GM21576 (cell line): ENCODE measurements around the gene ADGRV1.

Source experiments
- ATAC-seq: cut with Tn5 transposase; IDR thresholded peaks from one replicate; pipeline ENCODE4 v1.9.1; 2021; ENCODE audit warnings: mild to moderate bottlenecking, moderate library complexity; ENCODE audit not compliant: unreplicated experiment

The ADGRV1 gene

DNA sequence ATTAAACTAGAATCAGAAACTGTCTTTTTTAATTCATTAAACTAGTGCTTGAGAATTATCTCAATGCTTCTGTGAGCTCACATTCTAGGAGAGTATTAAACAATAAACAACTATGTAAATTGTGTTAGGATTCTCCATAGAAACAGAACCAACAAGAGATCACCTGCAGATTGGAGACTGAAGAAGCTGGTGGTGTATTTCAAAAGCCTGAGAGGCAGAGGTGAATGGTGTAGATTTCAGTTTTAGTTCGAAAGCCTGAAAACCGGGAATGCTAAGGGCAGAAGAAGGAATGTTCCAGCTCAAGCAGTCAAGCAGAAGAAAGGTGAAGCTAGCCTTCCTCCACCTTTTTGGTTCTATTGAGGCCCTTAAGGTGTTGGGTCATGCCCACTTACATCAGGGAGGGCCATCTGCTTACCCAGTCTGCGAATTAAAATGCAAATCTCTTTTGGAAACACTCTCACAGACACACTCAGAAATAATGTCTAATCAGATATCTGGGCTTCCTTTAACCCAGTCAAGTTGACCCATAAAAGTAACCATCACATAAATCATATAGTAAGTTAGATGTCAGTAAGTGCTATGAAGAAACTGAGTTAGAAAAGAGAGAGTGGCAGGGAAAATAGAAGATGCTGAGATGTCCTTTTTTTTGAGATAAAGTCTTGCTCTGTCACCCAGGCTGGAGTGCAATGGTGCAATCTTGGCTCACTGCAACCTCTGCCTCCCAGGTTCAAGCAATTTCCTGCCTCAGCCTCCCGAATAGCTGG, 533.1 kb downstream of the ADGRV1 start:
- ATAC-seq, result no peak

DNA sequence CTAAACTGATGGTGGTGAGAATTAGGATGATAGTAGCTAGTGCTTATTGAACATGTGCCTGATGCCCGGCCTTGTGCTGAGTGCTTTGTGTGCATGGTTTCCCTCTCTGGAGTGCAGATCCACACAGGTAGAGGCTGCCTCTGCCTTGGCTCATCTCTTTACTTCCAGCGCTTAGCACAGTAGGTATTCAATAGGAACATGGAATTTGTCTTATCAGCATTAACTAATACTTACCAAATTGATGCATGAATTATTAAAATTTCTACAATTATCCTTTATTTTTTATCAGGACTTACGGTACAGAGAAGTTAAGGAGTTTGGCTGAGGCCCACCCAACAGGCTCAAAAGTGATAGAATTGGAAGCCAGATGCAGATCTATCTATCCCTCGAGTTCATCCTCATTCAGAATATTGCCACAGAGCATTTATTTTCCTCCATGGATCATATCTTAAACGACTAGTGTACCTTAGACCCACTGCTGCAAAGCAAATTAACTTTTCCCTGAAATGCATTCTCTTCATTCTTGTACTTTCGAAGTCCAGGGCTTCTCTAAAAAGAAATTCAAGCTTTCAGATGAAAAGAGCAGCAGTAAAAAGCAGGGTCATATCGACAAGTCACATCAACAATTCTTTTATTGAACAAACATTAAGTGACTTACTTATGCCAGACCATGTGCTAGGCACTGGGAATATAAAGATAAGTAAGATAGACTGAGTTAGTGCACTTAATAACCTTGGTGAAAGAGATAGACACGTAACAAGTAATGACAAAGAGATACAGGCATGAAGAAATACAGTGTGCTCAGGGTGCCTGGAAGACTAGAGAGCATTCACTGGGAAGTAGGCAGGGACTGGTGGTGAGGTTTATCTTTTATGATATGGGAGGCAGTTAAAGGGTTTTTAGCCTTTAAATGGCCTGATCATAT, 534.5 kb downstream of the ADGRV1 start:
- ATAC-seq, result no peak

GRCh38 chr5:91095313-91095712, 536.7 kb downstream of the ADGRV1 start:
- ATAC-seq, result no peak

GRCh38 chr5:91095786-91096385, 537.3 kb downstream of the ADGRV1 start:
- no peak for ATAC-seq

DNA sequence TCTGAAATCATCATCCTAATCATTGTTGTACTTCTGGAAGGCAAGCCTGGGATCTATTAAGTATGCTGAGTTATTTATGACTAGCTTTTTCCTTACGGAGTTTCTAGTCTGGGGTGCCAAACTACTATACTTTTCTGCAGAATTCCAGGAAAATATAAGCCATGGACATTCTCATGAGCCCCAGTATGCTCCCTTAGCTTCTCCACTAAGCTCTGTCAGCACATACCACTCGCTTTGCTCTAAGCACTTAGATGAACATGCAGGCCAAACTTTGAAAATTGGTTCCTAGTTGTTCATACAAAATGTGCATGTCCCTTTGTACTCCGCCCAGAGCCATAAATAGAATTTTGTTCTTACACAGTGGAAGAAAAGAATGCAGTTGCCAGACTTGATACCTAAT, 539.9 kb downstream of the ADGRV1 start:
- ATAC-seq, result no peak

DNA sequence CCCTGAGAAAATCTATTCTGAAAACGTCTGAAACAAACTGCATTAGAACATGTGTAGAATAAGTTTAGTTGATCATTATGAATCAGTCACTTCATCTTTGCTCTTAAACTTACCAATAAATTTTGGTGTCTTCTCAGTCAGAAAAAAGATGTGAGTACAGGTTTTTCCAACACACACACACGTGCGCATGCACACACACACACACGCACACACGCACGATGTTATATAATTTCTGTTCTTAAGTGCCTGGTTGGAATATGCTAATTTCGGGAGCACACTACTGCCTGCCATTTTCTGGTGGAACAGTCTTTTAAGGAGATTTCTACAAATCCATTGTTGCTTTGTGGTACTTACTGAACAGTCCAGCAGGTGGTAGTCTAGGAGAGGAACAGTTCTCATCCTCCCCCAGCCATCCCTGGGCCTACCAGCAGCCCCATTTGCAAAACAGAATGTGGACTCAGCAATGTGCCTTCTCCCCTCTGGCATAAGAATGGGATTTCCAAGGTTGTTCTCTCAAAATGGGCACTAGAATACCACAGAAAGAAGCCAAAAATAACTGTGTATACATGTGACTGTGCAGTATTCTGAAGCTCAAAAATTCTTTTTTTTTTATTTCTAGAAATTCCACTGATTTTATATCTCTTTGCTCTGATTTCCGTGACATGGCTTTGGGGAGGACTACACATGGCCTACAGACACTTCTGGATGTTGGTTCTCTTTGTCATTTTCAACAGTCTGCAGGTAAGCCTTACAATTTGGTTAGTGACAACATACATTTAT, 543.2 kb downstream of the ADGRV1 start:
- peak; percentile 97 for ATAC-seq

- no peak for ATAC-seq
Observed at GRCh38 chr5:91103353-91104061, 544.9 kb downstream of the ADGRV1 start.

GRCh38 chr5:91104062-91104448, 545.5 kb downstream of the ADGRV1 start:
- ATAC-seq, result no peak

DNA sequence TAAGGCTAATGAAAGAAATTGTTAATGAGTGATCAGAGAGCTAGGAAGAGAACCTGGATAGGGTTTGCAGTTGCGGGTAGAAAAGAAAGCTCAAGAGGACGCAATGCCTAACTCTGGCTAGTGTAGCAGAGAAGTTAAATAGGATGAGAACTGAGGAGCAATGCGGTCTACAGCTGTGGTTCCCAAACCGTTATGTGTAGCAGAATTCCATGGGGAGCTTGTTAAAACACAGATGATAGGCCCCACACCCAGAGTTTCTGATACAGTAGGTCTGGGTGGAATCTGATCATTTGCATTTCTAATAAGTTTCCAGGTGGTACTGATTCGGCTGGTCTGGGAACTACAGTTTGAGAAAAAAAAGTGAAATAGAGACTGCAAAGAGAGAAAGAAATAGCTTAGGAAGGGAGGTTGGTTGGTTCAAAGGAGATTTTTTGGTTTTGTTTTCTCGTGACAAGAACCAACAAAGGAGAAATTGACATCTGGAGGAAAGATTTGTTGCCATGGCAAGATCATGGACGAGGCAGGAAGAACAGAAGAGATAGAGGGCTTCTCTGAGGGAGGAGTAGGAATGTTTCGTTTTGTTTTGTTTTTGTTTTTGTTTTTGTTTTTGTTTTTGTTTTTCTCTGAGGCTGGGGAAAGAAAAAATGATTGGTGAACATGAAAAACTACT, 548.4 kb downstream of the ADGRV1 start:
- no peak for ATAC-seq

DNA sequence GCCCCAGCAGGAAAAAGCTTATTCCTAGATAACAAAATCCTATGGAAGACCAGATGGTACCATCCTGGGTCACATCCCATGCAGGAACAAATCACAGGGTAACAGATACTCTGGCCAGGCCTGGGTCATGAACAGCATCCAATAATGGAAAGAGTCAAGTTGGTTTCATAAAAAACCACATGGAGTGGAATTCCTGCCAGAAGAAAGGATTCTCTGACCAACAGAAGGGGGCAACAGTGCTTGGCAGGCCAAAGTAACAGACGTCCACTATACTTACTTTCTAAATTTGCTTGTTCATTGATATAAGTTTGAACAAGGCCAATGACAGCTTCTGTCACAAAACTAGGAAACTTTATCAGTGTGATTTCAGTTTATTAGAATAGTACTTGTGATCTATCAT, 551.0 kb downstream of the ADGRV1 start:
- ATAC-seq, result no peak

DNA sequence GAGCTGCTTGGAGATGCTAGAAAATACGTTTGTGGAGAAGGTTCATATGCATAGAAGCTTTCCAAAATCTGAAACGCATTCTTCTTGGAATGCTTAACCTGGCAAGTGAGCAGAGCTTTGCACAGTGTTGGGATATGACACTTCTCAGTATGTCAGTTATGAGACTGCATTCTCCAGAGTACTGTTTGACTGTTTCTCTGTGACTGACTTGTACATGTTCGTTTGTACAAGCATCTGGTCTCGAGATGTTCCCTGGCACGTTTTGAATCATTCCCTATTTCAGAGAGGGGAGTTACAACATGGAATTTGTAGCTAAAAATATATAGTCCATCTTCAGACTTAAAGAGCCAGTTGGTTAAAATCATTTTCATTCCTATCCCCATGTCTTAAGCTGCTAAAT, 552.1 kb downstream of the ADGRV1 start:
- no peak for ATAC-seq

DNA sequence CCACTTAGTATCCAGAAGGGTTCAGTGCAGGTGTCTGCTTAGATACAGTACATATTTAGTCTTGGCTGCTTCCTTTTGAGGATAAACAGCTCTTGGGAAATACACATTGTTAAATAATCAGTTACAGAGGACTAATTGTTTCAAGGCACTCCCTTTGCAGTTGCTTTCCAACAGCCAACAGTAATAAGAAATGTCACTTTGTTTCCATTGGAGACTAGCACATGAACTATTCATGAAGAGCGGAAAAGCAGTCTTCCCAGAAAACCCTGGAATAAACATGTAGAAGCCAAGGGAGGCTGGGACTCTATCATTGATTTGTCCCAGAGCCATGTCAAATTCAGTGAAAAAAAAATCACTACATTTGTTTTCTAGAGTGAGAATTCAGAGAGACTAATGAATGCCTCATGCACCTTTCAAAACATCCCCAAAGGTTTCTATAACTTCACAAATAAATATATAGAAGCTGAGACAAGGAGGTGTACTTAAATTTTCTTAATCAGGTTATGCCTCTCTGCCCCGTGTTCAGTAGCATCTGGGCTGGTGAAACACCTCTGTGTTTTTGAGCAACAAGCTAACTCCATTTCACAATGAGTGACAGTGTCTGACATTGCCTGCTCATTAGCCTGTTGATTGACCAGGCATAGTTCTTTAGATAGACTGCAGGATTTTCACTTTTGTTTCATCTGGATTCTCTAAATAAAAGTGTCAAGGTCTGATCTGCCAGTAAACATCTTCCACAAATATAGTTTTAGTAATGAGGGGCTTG, 553.1 kb downstream of the ADGRV1 start:
- ATAC-seq, result no peak

DNA sequence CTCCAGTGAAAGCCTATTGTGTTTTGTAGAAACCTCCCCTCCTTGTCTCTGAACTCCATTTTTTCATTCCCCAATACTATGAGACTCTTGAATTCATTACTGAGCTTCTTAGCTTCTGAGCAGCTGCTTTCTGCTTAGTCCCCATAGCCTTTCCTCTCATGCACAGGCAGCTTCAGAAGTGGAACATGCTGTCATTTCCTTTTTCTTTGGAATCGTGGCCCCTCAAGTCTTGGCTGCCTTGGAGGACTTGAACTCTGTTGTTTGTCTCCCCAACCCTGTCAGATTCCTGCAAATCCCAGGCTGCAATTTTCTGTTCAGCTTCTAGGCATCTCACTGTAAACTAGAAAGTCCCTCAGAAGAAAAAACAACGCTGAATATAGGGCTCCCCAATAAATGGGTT, 556.1 kb downstream of the ADGRV1 start:
- no peak for ATAC-seq

- no peak for ATAC-seq
Observed at GRCh38 chr5:91118354-91118753, 559.8 kb downstream of the ADGRV1 start.

DNA sequence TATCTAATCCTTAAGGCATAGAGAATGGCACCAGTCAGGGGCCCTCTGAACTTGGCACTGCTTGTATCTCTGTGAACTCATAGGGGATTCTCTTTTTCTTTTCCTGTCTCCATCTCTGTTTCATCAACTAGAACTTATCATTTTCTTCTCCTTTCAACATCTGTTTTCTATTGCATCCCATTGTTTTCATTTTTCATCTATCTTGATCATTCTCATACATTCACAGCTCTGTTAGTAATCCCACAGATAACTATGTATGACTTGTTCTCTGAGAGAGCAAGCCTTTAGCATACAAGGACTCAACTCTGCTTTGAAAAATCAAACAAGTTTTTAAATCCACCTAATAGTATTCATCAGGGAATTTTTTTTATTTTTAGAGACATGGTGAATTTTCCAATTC, 560.2 kb downstream of the ADGRV1 start:
- ATAC-seq, result no peak

GRCh38 chr5:91119217-91119616, 560.6 kb downstream of the ADGRV1 start:
- ATAC-seq, result no peak

- ATAC-seq, result no peak
Observed at GRCh38 chr5:91119981-91120850, 561.6 kb downstream of the ADGRV1 start.

DNA sequence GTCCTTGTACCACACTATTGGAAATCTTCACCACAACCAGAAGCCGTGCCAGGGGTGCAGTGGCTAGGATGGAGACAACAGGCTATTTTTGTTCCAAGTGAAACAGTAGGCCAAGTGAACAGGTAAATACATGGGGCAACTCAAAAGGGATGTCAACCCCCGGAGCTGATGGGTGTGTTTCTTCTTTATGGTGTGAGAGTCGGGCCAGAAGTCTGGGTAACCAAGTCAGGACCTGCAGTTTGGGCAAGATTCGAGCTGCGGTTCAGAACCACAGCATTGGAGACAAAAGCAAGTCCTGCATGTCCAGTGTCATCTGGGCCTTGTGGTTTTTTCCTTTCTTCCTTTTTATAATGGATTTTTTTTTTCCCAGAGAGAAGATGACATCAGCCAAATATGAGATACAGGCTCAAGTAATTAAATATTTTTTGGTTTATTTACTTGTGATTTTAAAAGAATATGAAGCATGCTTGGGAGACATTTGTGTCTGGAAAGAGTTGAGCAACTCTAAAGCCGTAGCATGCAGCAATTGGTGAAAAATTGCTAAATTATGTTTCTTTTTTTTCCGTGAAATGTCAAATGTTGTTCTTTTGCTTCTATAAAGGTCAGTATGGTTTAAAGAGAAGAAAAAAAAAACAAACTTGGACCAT, 562.9 kb downstream of the ADGRV1 start:
- ATAC-seq, result no peak
